ENCODE results near the gene ERBB2. TPM values are rescaled to one million over a fixed set of nuclear protein-coding genes. Genes with fewer than 3 reads are reported as not detected.
"Not testable (repeated sequence)": the region's sequence is repeated elsewhere in the genome, so short reads cannot be mapped to it uniquely, and the experiment has no call there.

ERBB2 gene
- total RNA-seq, 1 donor from 2014 or later = 1.5 TPM

- DNase-seq (ENCODE audit: low read depth in 2 of 2) = no peak
Observed at GRCh38 chr17:39703913-39704312, 4.0 kb downstream of the ERBB2 start.

GRCh38 chr17:39704821-39705551 lies 5.1 kb downstream of the ERBB2 start:
- no peak for DNase-seq (ENCODE audit: low read depth in 2 of 2)

DNA sequence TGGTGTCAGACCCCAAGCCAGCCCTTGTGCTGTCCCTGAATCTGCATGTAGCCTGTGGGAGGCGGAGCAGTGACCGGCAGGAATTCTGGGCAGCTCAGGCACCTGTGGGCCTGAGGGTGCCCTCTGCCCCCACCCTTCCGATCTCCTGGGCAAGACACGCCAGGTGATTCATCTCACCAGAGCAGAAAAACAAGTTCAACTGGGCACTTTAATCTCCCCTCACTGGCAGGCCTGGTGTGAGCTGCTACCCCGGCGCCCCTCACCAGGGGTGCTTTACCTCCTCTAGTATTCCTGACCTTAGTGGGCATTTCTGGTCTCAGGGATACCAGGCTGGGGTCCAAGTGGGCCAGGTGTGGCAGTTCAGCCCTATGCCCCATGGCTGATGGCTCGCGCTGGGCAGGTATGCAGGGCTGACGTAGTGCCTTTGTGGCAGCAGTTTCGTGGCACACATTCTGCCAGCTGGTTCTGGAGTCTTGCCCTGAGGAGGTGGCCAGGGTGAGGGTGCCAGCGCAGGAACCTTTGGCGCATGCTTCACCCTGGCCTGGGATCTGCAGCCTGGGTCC lies 6.0 kb downstream of the ERBB2 start:
- DNase-seq (ENCODE audit: low read depth in 2 of 2) = no peak

- no peak for DNase-seq (ENCODE audit: low read depth in 2 of 2)
Observed at GRCh38 chr17:39706383-39706782, 6.5 kb downstream of the ERBB2 start.

DNA sequence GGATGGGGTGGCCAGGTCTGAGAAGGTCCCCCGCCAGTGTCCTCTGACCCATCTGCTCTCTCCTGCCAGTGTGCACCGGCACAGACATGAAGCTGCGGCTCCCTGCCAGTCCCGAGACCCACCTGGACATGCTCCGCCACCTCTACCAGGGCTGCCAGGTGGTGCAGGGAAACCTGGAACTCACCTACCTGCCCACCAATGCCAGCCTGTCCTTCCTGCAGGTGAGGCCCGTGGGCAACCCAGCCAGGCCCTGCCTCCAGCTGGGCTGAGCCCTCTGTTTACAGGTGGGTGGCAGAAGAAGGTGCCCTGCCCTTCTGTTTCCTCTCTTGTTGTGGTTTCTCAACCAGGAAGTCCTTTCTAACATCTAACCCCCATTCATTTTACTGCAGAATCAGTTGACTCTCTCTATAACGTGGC lies 7.1 kb downstream of the ERBB2 start:
- no peak for DNase-seq (ENCODE audit: low read depth in 2 of 2)

GRCh38 chr17:39709319-39709997 lies 9.6 kb downstream of the ERBB2 start:
- DNase-seq (ENCODE audit: low read depth in 2 of 2) = no peak

DNA sequence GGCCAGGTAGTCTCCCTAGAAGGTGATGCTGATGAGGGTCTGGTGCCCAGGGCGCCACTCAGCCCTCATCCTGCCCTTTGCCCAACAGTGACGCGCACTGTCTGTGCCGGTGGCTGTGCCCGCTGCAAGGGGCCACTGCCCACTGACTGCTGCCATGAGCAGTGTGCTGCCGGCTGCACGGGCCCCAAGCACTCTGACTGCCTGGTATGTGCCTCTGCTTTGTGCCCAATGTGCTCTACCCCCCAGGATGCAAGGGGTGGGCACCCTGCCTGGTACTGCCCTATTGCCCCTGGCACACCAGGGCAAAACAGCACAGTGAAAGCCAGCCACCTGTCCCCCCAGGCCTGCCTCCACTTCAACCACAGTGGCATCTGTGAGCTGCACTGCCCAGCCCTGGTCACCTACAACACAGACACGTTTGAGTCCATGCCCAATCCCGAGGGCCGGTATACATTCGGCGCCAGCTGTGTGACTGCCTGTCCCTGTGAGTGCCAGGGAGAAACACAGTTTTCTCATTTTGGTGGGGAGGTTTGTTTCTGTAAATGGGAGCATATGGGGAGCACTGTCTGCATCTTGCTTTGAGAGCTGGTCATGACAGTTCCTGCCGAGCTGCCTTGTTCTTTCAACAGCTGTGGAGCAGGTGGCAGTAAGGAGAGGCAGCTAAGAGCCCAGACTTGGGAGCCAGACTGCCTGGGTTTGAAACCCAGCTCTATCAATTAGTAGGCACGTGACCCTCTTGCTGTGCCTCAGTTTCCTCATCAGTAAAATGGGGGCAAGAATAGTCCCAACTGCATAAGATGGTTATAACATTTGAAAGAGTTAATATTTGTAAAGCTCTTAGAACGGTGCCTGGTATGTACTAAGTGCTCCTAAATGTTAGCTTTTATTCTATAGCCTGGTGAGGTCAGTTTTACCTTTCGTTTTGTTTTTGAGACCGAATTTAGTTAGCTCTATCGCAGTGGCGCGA lies 10.4 kb downstream of the ERBB2 start:
- no peak for DNase-seq (ENCODE audit: low read depth in 2 of 2)

- DNase-seq (ENCODE audit: low read depth in 2 of 2) = not testable (repeated sequence)
Observed at GRCh38 chr17:39711071-39711470, 11.2 kb downstream of the ERBB2 start.

GRCh38 chr17:39711851-39712250 lies 12.0 kb downstream of the ERBB2 start:
- no peak for DNase-seq (ENCODE audit: low read depth in 2 of 2)

GRCh38 chr17:39714234-39714633 lies 14.4 kb downstream of the ERBB2 start:
- no peak for DNase-seq (ENCODE audit: low read depth in 2 of 2)

DNA sequence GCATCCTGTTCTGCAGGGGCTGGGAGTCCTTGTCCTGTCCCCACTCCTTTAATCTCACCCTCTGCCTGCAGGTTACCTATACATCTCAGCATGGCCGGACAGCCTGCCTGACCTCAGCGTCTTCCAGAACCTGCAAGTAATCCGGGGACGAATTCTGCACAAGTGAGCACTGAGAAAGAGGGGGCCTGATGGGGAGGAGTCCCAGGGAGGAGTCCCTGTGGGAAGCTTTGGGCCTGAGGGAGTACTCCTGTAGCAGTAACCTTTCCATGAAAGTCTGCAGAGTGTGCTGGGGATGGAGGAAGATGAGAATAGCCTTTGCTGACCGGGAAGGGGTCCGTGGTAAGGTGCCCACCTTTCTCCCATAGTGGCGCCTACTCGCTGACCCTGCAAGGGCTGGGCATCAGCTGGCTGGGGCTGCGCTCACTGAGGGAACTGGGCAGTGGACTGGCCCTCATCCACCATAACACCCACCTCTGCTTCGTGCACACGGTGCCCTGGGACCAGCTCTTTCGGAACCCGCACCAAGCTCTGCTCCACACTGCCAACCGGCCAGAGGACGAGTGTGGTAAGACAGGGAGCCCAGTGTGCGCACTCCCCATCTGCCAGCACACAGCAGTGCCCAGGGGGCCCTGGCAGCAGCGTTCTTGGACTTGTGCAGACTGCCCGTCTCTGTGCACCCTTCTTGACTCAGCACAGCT lies 15.7 kb downstream of the ERBB2 start:
- no peak for DNase-seq (ENCODE audit: low read depth in 2 of 2)

GRCh38 chr17:39716073-39716818 lies 16.4 kb downstream of the ERBB2 start:
- no peak for DNase-seq (ENCODE audit: low read depth in 2 of 2)

DNA sequence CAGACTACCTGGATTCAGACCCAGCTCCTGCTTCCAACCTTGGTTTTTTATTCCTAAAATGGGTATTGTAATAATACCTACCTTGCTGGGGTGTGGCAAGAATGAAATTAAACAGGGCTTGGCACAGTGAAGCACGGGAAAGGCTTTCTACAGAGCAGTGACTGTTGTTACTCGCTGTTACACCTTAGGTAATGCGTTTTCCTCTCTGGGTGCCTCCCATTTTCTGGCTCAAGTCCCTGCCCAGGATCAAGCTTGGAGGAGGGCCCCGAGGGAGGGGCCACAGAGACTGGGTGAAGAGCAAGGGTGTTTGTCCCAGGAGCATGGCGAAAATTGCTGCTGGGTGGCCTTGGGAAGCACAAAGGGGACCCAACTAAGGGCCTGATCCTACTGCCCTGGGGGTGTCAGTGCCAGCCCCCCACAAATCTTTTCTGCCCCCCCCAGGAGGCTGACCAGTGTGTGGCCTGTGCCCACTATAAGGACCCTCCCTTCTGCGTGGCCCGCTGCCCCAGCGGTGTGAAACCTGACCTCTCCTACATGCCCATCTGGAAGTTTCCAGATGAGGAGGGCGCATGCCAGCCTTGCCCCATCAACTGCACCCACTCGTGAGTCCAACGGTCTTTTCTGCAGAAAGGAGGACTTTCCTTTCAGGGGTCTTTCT lies 17.1 kb downstream of the ERBB2 start:
- no peak for DNase-seq (ENCODE audit: low read depth in 2 of 2)

GRCh38 chr17:39717660-39718059 lies 17.8 kb downstream of the ERBB2 start:
- DNase-seq (ENCODE audit: low read depth in 2 of 2) = no peak

- DNase-seq (ENCODE audit: low read depth in 2 of 2) = no peak
Observed at GRCh38 chr17:39719563-39720355, 19.9 kb downstream of the ERBB2 start.

- DNase-seq (ENCODE audit: low read depth in 2 of 2) = no peak
Observed at GRCh38 chr17:39722104-39722503, 22.2 kb downstream of the ERBB2 start.

GRCh38 chr17:39722965-39723848 lies 23.3 kb downstream of the ERBB2 start:
- DNase-seq (ENCODE audit: low read depth in 2 of 2) = no peak

DNA sequence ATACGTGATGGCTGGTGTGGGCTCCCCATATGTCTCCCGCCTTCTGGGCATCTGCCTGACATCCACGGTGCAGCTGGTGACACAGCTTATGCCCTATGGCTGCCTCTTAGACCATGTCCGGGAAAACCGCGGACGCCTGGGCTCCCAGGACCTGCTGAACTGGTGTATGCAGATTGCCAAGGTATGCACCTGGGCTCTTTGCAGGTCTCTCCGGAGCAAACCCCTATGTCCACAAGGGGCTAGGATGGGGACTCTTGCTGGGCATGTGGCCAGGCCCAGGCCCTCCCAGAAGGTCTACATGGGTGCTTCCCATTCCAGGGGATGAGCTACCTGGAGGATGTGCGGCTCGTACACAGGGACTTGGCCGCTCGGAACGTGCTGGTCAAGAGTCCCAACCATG lies 24.9 kb downstream of the ERBB2 start:
- DNase-seq (ENCODE audit: low read depth in 2 of 2) = no peak
